SJCRH30 (cell line): ENCODE results near the gene CYP2S1. TPM values are rescaled to one million over a fixed set of nuclear protein-coding genes. Genes with fewer than 3 reads are reported as not detected.
"Not testable (repeated sequence)": the region's sequence is repeated elsewhere in the genome, so short reads cannot be mapped to it uniquely, and the experiment has no call there.

ENCODE experiments used
- DNase-seq, 2 experiments: peaks; one replicate each; pipeline ENCODE4 v3.0.0-alpha.2; 2015 to 2020
- H3K27ac ChIP-seq: fragments of 250-450 bp; sonication (Bioruptor Pico); 2 replicates; pipeline ENCODE4 v1.5.1; 2020; ENCODE audit warnings: mild to moderate bottlenecking, moderate library complexity
- H3K27me3 ChIP-seq: fragments of 250-450 bp; sonication (Bioruptor Pico); 2 replicates; pipeline ENCODE4 v1.5.1; 2020; ENCODE audit warnings: mild to moderate bottlenecking, moderate library complexity
- H3K36me3 ChIP-seq: fragments of 250-450 bp; sonication (Bioruptor Pico); 2 replicates; pipeline ENCODE4 v1.5.1; 2020; ENCODE audit warnings: mild to moderate bottlenecking, moderate library complexity
- H3K4me1 ChIP-seq: fragments of 250-450 bp; sonication (Bioruptor Pico); 2 replicates; pipeline ENCODE4 v1.5.1; 2020; ENCODE audit warnings: mild to moderate bottlenecking, moderate library complexity
- H3K4me3 ChIP-seq: fragments of 250-450 bp; sonication (Bioruptor Pico); 2 replicates; pipeline ENCODE4 v1.5.1; 2020; ENCODE audit warnings: mild to moderate bottlenecking, moderate library complexity
- H3K9me3 ChIP-seq: fragments of 250-450 bp; sonication (Bioruptor Pico); replicated peaks from 2 replicates; pipeline ENCODE4 v1.5.1; 2020; ENCODE audit warnings: mild to moderate bottlenecking, moderate library complexity
- total RNA-seq: library from RNA; depleted of rRNA; stranded (reverse); fragments of >200 nt; shearing (Covaris generic); gene quantifications from 2 replicates; pipeline ENCODE4 v1.2.3, GENCODE V29; 2014

The CYP2S1 gene
- total RNA-seq, 1 experiment from 2014 or later, result not detected

DNA sequence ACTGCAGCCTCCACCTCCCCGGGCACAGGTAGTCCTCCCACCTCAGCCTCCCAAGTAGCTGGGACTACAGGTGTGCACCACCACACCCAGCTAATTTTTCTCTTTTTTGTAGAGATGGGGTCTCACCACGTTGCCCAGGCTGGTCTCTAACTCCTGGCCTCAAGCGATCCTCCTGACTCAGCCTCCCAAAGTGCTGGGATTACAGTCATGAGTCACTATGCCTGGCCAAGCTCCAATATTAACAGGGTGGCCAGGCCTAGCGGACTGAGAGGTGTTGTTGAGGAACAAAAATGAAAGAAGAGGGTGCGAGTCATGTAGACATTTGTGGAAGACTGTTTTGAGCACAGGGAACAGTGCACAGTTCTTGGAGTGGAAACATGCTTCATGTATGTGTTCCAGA, 36.3 kb downstream of the CYP2S1 start:
- H3K4me1 ChIP-seq, result peaks cover 23% of the 10 kb centered on the region
- not testable (repeated sequence) for DNase-seq, H3K27ac ChIP-seq

GRCh38 chr19:41230067-41230857, 37.2 kb downstream of the CYP2S1 start:
- Histone ChIP-seq H3K27ac (no peak overlapping the region), H3K36me3 (no peaks in the 10 kb centered on the region), H3K4me3 (no peak overlapping the region), H3K9me3 (no peaks in the 10 kb centered on the region), H3K27me3 (no peaks in the 10 kb centered on the region), H3K4me1 (peaks cover 14% of the 10 kb centered on the region)
- DNase-seq, result no peak

More for the DNA sequence above, 36.3 kb downstream of the CYP2S1 start:
- not testable (repeated sequence) for H3K9me3 ChIP-seq, H3K27me3 ChIP-seq, H3K36me3 ChIP-seq, H3K4me3 ChIP-seq

DNA sequence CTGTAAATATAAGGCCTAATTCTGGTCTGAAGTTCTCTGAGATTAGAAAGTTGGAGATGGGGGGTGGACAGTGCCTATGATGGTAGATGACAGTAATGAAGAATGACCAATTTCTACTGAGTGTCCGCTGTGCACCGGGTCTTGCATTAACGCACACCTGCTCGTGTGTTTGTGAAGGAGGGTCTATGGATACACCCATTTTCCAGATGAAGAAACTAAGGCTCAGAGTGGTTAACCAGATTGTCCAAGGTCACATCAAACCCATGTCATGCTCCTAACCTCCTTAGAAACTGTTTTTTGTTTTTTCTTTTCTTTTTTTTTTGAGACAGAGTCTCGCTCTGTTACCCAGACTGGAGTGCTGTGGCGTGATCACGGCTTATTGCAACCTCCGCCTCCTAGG, 39.7 kb downstream of the CYP2S1 start:
- no peak overlapping the region for H3K27ac ChIP-seq
- no peak overlapping the region for H3K4me3 ChIP-seq
- H3K36me3 ChIP-seq, result no peaks in the 10 kb centered on the region
- no peaks in the 10 kb centered on the region for H3K4me1 ChIP-seq
- H3K27me3 ChIP-seq, result no peaks in the 10 kb centered on the region
- H3K9me3 ChIP-seq, result no peaks in the 10 kb centered on the region
- no peak for DNase-seq

- Histone ChIP-seq H3K9me3 (no peaks in the 10 kb centered on the region), H3K36me3 (no peaks in the 10 kb centered on the region), H3K4me3 (no peak overlapping the region), H3K4me1 (no peaks in the 10 kb centered on the region), H3K27me3 (no peaks in the 10 kb centered on the region), H3K27ac (no peak overlapping the region)
- DNase-seq, result no peak
These were observed 40.8 kb downstream of the CYP2S1 start for GRCh38 chr19:41233748-41234240.

- Histone ChIP-seq H3K4me1 (no peaks in the 10 kb centered on the region), H3K27ac (no peak overlapping the region)
These were observed 41.6 kb downstream of the CYP2S1 start for GRCh38 chr19:41234512-41235168.

GRCh38 chr19:41235480-41235879, 42.5 kb downstream of the CYP2S1 start:
- peaks cover 2% of the 10 kb centered on the region for H3K36me3 ChIP-seq
- H3K27ac ChIP-seq, result no peak overlapping the region
- DNase-seq, result no peak
- no peaks in the 10 kb centered on the region for H3K4me1 ChIP-seq
- no peak overlapping the region for H3K4me3 ChIP-seq
- no peaks in the 10 kb centered on the region for H3K27me3 ChIP-seq
- H3K9me3 ChIP-seq, result no peaks in the 10 kb centered on the region

More at GRCh38 chr19:41234512-41235168, 41.6 kb downstream of the CYP2S1 start:
- H3K4me3 ChIP-seq, result no peak overlapping the region
- no peak for DNase-seq
- no peaks in the 10 kb centered on the region for H3K9me3 ChIP-seq
- H3K36me3 ChIP-seq, result no peaks in the 10 kb centered on the region
- no peaks in the 10 kb centered on the region for H3K27me3 ChIP-seq

DNA sequence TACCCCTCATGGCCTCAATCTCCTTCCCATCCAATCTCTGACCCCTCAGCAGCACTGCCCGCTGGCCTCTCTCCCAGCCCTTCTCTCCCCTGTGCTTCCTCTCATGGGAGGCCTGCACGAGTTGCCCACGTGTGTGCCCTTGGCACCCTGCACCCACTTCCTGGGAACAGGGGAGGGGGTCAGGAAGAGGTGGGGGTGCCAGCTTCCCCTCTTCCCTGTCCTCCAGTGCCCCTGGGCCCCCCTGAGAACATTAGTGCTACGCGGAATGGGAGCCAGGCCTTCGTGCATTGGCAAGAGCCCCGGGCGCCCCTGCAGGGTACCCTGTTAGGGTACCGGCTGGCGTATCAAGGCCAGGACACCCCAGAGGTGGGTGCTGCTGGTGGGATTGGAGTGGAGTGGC, 45.2 kb downstream of the CYP2S1 start:
- Histone ChIP-seq H3K4me1 (no peaks in the 10 kb centered on the region), H3K36me3 (peaks cover 14% of the 10 kb centered on the region), H3K27ac (no peak overlapping the region), H3K9me3 (no peaks in the 10 kb centered on the region), H3K27me3 (no peaks in the 10 kb centered on the region), H3K4me3 (no peak overlapping the region)
- DNase-seq, result no peak

- no peaks in the 10 kb centered on the region for H3K4me1 ChIP-seq
- H3K27me3 ChIP-seq, result no peaks in the 10 kb centered on the region
- no peak for DNase-seq
- H3K27ac ChIP-seq, result no peak overlapping the region
- H3K36me3 ChIP-seq, result peaks cover 16% of the 10 kb centered on the region
- no peaks in the 10 kb centered on the region for H3K9me3 ChIP-seq
- no peak overlapping the region for H3K4me3 ChIP-seq
These were observed 46.3 kb downstream of the CYP2S1 start for GRCh38 chr19:41239363-41239762.

DNA sequence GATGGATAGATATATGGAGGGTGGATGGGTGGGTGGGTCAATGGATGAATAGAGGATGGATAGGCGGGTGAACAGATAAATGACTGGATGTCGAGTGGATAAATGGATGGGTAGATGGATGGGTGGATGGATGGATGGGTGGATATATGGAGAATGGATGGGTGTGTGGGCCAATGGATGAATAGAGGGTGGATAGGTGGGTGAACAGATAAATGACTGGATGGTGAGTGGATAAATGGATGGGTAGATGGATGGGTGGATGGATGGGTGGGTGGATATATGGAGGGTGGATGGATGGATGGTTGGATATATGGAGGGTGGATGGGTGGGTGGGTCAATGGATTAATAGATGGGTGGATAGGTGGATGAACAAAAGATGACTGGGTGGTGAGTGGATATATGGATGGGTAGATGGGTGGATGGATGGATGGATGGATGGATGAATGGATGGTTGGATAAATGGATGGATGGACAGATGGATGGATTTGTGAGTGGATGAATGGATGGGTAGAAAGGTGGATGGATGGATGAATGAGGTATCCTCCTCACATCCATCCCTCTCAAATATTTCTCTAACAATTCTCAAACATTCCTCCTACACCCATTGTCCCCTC, 47.0 kb downstream of the CYP2S1 start:
- peaks cover 19% of the 10 kb centered on the region for H3K36me3 ChIP-seq
- no peak for DNase-seq
- H3K4me3 ChIP-seq, result no peak overlapping the region
- no peaks in the 10 kb centered on the region for H3K9me3 ChIP-seq
- H3K27me3 ChIP-seq, result no peaks in the 10 kb centered on the region
- no peak overlapping the region for H3K27ac ChIP-seq
- H3K4me1 ChIP-seq, result no peaks in the 10 kb centered on the region

DNA sequence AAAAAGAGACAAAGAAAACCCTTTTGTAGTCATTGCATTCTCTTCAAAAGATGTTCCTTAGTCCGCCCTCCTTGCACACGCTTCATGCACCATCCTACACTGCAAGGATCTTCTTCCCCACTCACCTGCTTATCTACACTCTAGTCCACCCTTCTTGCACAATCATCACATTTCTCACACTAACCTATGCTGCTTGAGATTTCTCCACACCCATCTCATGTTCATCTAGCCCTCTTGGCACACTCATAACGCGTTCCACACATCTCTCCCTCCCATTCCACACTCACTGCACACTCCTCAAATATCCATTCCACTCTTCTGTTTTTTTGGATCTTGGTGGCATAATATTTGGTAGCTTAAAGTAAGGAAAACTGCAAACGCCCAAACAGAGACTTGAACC, 48.8 kb downstream of the CYP2S1 start:
- Histone ChIP-seq H3K4me3 (no peak overlapping the region), H3K36me3 (peaks cover 32% of the 10 kb centered on the region)
- DNase-seq, result no peak

GRCh38 chr19:41244117-41244516, 51.1 kb downstream of the CYP2S1 start:
- Histone ChIP-seq H3K4me3 (no peak overlapping the region), H3K27ac (no peak overlapping the region), H3K4me1 (no peaks in the 10 kb centered on the region), H3K9me3 (no peaks in the 10 kb centered on the region), H3K27me3 (no peaks in the 10 kb centered on the region), H3K36me3 (peaks cover 40% of the 10 kb centered on the region)
- no peak for DNase-seq

More for the DNA sequence above, 48.8 kb downstream of the CYP2S1 start:
- Histone ChIP-seq H3K4me1 (no peaks in the 10 kb centered on the region), H3K9me3 (no peaks in the 10 kb centered on the region), H3K27ac (no peak overlapping the region), H3K27me3 (no peaks in the 10 kb centered on the region)

GRCh38 chr19:41245843-41246242, 52.8 kb downstream of the CYP2S1 start:
- no peak overlapping the region for H3K27ac ChIP-seq
- no peak overlapping the region for H3K4me3 ChIP-seq
- no peaks in the 10 kb centered on the region for H3K4me1 ChIP-seq
- no peaks in the 10 kb centered on the region for H3K27me3 ChIP-seq
- H3K9me3 ChIP-seq, result no peaks in the 10 kb centered on the region
- peaks cover 46% of the 10 kb centered on the region for H3K36me3 ChIP-seq
- DNase-seq, result no peak

DNA sequence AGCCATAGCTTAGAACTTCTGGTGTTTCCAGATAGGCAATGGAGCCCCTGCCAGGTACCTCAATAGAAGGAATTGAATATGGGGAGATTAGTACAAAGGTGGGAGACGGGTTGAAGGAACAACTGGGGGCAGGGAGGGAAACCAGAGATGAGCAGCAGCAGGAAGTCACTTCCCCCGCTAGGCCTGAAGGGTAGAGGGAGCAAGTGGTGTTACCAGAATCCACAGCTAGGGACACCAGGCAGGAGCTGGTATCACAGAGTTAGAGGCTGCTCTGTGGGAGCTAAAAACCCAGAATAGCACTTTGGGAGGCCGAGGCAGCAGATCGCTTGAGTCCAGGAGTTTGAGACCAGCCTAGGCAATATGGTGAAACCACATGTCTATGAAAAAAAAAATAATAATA, 55.9 kb downstream of the CYP2S1 start:
- no peaks in the 10 kb centered on the region for H3K9me3 ChIP-seq
- no peak for DNase-seq
- no peak overlapping the region for H3K27ac ChIP-seq
- H3K4me3 ChIP-seq, result no peak overlapping the region
- no peaks in the 10 kb centered on the region for H3K4me1 ChIP-seq
- no peaks in the 10 kb centered on the region for H3K27me3 ChIP-seq
- H3K36me3 ChIP-seq, result peaks cover 46% of the 10 kb centered on the region

DNA sequence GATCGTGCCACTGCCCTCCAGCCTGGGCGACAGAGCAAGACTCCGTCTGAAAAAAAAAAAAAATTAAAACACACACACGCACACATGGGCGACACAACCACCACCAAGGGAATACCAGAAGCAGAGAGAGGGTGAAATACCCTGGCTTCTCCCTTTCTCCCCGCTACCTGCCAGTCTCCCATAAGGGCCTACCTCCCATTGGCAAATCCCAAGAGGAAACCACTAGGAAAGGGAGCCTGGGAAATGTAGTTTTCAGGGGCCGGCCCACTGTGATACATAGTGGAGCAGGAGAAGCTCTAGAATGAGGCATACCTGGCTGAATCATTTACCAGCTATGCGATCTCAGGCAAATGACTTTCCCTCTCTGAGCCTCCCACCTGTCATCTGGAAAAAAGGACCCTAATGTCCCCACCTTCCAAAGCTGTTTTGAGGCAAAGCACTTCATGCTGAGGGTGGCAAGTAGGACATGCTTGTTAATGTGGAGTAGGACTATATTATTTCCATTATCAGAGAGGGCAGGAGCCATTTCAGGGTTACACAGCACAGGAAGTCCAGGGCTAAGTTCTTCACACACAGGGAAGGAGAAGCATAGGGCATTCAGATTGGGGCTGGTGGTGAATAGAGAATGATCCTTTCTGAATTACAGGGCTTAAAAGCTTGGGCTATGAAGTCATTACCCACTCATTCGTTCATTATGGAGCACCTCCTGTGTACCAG, 56.8 kb downstream of the CYP2S1 start:
- no peak for DNase-seq

GRCh38 chr19:41253660-41254059, 60.6 kb downstream of the CYP2S1 start:
- H3K27ac ChIP-seq, result no peak overlapping the region
- no peaks in the 10 kb centered on the region for H3K4me1 ChIP-seq
- no peaks in the 10 kb centered on the region for H3K27me3 ChIP-seq
- peaks cover 40% of the 10 kb centered on the region for H3K36me3 ChIP-seq
- no peaks in the 10 kb centered on the region for H3K9me3 ChIP-seq
- DNase-seq, result no peak
- H3K4me3 ChIP-seq, result no peak overlapping the region

More for the DNA sequence above, 56.8 kb downstream of the CYP2S1 start:
- Histone ChIP-seq H3K9me3 (no peaks in the 10 kb centered on the region), H3K4me1 (no peaks in the 10 kb centered on the region), H3K4me3 (no peak overlapping the region), H3K27ac (no peak overlapping the region), H3K27me3 (no peaks in the 10 kb centered on the region), H3K36me3 (peaks cover 43% of the 10 kb centered on the region)
